GM12801 (cell line): Measurements from ENCODE around the gene NKX6-1.

Experiments
- CTCF ChIP-seq: IDR thresholded peaks from one replicate; pipeline ENCODE4 v1.5.1; 2011; ENCODE audit warnings: control low read depth; ENCODE audit not compliant: insufficient read length; ENCODE audit errors: extremely low read depth

NKX6-1 gene

GRCh38 chr4:84498935-84499623 is at the start of gene NKX6-1:
TSS of gene NKX6-1 (minus strand) at chr4:84499292. CDS start at chr4:84498228, 1,064 bp downstream.
- TF ChIP-seq CTCF: no peak

DNA sequence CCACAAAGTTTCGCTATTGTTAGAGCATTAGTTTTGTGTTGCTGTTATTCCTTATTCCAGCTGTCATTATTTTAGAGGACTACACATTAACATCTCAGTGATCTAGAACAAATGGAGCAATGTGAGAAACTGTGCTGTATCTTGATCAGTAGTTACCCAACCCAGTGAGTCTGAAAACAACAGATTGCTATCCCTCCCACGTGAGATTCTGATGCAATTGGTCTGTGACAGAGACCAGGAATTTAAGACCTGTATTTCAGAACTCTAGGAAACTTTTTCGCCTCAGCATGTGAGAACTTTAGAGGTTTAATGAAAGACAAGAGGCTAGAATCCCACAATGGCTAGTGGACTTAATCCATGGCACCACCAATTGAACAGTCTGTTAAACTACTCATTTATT is 48.1 kb upstream of the NKX6-1 start:
- no peak for TF ChIP-seq CTCF

- TF ChIP-seq CTCF: no peak
These were observed 46.0 kb upstream of the NKX6-1 start for GRCh38 chr4:84545093-84545492.

DNA sequence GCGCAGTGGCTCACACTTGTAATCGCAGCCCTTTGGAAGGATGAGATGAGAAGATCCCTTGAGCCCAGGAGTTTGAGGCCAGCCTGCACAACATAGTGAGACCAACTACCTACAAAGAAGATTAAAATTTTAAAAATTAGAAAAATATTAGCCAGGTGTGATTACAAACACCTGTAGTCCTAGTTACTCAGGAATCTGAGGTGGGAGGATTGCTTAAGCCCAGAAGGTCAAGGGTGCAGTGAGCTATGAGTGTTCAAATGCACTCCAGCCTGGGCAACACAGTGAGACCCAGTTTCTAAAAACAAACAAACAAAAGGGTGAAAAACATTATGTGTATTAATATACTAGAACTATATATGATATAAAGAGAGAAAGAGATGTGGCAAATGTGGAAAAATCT is 36.8 kb upstream of the NKX6-1 start:
- no peak for TF ChIP-seq CTCF

DNA sequence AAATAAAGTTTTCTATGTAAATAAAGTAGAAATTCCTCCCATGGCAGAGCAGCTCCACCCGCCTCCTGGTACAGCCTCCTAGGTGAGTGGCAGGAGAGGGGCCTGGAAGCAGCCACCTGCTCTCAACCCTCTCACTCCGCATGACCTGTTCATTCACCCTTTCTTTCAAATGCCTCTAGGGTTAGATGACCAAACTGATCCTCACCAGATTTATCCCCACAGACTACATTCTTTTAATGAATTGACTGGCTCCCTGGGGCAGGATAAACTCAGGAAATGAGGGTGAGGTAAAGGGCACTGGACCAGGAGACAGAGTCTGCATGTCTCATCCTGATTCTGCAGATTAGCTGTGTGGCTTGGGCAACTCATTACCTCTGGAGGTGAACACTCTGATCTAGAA is 32.6 kb upstream of the NKX6-1 start:
- TF ChIP-seq CTCF: no peak

DNA sequence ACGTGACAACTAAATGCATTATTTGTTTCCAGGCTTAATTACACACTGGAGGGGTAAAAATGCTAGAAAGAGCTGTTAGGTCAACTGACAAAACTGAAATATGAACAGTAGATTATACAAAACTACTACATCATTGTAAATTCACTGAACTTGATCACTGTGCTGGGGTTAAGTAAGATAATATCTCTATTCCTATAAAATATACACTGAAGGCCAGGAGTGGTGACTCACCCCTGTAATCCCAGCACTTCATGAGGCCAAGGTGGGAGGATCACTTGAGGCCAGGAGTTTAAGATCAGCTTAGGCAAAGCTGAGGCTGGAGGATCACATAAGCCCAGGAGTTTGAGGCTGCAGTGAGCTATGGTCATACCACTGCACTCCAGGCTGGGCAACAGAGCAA is 31.8 kb upstream of the NKX6-1 start:
- no peak for TF ChIP-seq CTCF

DNA sequence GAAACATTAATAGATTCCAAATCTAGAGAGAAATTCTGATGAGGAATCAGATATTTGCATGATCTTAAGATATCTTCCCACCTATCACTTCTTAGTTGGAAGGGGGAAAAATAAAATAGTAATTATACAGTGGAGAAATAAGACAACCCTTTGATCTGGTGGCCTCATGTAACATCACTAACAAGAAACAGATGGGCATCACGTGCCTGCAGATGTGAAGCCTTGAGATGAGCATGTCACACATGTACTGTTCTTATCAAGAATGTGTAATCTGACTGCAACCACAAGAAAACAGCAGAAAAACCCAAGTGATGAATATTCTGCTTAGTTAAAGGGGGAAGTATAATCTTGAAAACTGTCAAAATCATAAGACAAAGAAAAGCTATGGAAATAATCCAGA is 31.4 kb upstream of the NKX6-1 start:
- TF ChIP-seq CTCF: no peak
